ENCODE results near the gene CADM1. TPM values are rescaled to one million over a fixed set of nuclear protein-coding genes. Genes with fewer than 3 reads are reported as not detected.

Gene CADM1
- total RNA-seq, 1 experiment from 2014 or later: 12.9 TPM

- Histone ChIP-seq H3K4me1 (ENCODE audit: insufficient read depth, low read length, poor library complexity, severe bottlenecking) (peaks cover 8% of the 10 kb centered on the region), H3K9me3 (ENCODE audit: low read depth, low read length, poor library complexity, severe bottlenecking) (no peaks in the 10 kb centered on the region), H3K36me3 (ENCODE audit: insufficient read depth, low read length, poor library complexity, severe bottlenecking) (no peaks in the 10 kb centered on the region), H3K4me3 (ENCODE audit: low read depth, low read length, poor library complexity, severe bottlenecking) (no peak overlapping the region), H3K27me3 (replicated peaks; ENCODE audit: insufficient read depth, low read depth, low read length, poor library complexity) (no peaks in the 10 kb centered on the region), H3K27ac (ENCODE audit: low read depth, low read length, poor library complexity, severe bottlenecking) (no peak overlapping the region)
- intact Hi-C loops (cut with micrococcal nuclease; ENCODE audit: unreplicated experiment): no loop called here
- no TSS peak for BruUV-seq (replicated peaks)
- ChIA-PET CTCF (no interaction called here), POLR2A (ENCODE audit: low non-redundant PET) (no interaction called here)
- DNase-seq (ENCODE audit: low spot score): no peak
- TF ChIP-seq CTCF (conservative IDR thresholded peaks at IDR 0.05; ENCODE audit: low read depth, low read length): no peak
- no peak for TF ChIP-seq EZH2 (IDR thresholded peaks at IDR 0.05; ENCODE audit: borderline replicate concordance, low read depth, low read length, poor library complexity, severe bottlenecking)
Measured at GRCh38 chr11:115347106-115347505, 157.1 kb downstream of the CADM1 start.

GRCh38 chr11:115345840-115346239 lies 158.4 kb downstream of the CADM1 start:
- peaks cover 6% of the 10 kb centered on the region for H3K4me1 ChIP-seq (ENCODE audit: insufficient read depth, low read length, poor library complexity, severe bottlenecking)
- no peak overlapping the region for H3K4me3 ChIP-seq (ENCODE audit: low read depth, low read length, poor library complexity, severe bottlenecking)
- no TSS peak for BruUV-seq (replicated peaks)
- intact Hi-C loops (cut with micrococcal nuclease; ENCODE audit: unreplicated experiment): no loop called here
- no peak for TF ChIP-seq EZH2 (IDR thresholded peaks at IDR 0.05; ENCODE audit: borderline replicate concordance, low read depth, low read length, poor library complexity, severe bottlenecking)
- TF ChIP-seq CTCF (conservative IDR thresholded peaks at IDR 0.05; ENCODE audit: low read depth, low read length): no peak
- H3K36me3 ChIP-seq (ENCODE audit: insufficient read depth, low read length, poor library complexity, severe bottlenecking): no peaks in the 10 kb centered on the region
- no peak overlapping the region for H3K27ac ChIP-seq (ENCODE audit: low read depth, low read length, poor library complexity, severe bottlenecking)
- POLR2A ChIA-PET (ENCODE audit: low non-redundant PET): no interaction called here
- no peaks in the 10 kb centered on the region for H3K9me3 ChIP-seq (ENCODE audit: low read depth, low read length, poor library complexity, severe bottlenecking)
- no peak for DNase-seq (ENCODE audit: low spot score)
- CTCF ChIA-PET: no interaction called here
- H3K27me3 ChIP-seq (replicated peaks; ENCODE audit: insufficient read depth, low read depth, low read length, poor library complexity): no peaks in the 10 kb centered on the region

GRCh38 chr11:115345361-115345760 lies 158.9 kb downstream of the CADM1 start:
- no peak for DNase-seq (ENCODE audit: low spot score)
- peaks cover 1% of the 10 kb centered on the region for H3K4me1 ChIP-seq (ENCODE audit: insufficient read depth, low read length, poor library complexity, severe bottlenecking)
- H3K27ac ChIP-seq (ENCODE audit: low read depth, low read length, poor library complexity, severe bottlenecking): no peak overlapping the region
- no peak for TF ChIP-seq EZH2 (IDR thresholded peaks at IDR 0.05; ENCODE audit: borderline replicate concordance, low read depth, low read length, poor library complexity, severe bottlenecking)
- no peak for TF ChIP-seq CTCF (conservative IDR thresholded peaks at IDR 0.05; ENCODE audit: low read depth, low read length)
- BruUV-seq (replicated peaks): no TSS peak
- no peaks in the 10 kb centered on the region for H3K9me3 ChIP-seq (ENCODE audit: low read depth, low read length, poor library complexity, severe bottlenecking)
- no peaks in the 10 kb centered on the region for H3K36me3 ChIP-seq (ENCODE audit: insufficient read depth, low read length, poor library complexity, severe bottlenecking)
- no peak overlapping the region for H3K4me3 ChIP-seq (ENCODE audit: low read depth, low read length, poor library complexity, severe bottlenecking)
- POLR2A ChIA-PET (ENCODE audit: low non-redundant PET): no interaction called here
- CTCF ChIA-PET: no interaction called here
- intact Hi-C loops (cut with micrococcal nuclease; ENCODE audit: unreplicated experiment): no loop called here
- no peaks in the 10 kb centered on the region for H3K27me3 ChIP-seq (replicated peaks; ENCODE audit: insufficient read depth, low read depth, low read length, poor library complexity)
